PFSK-1 (cell line): Measurements from ENCODE around the gene SLC7A6OS.

ENCODE experiments used
- POLR2AphosphoS5 ChIP-seq: IDR thresholded peaks from 2 replicates; pipeline ENCODE4 v1.6.1; 2012; ENCODE audit warnings: low read depth, mild to moderate bottlenecking, control low read depth, low read length, moderate library complexity
- REST ChIP-seq, 2 experiments: IDR thresholded peaks; 2 replicates each; pipeline versions ENCODE4 v1.6.1 to v1.8.0; 2011 to 2012; ENCODE audit warnings: low read depth in 2 of 2, low read length in 2 of 2, control low read depth in 1 of 2, inconsistent platforms in 1 of 2, mild to moderate bottlenecking in 1 of 2, moderate library complexity in 1 of 2; ENCODE audit not compliant: insufficient read depth in 1 of 2
- SIN3A ChIP-seq: IDR thresholded peaks from 2 replicates; pipeline ENCODE4 v1.6.1; 2012; ENCODE audit warnings: mild to moderate bottlenecking, low read length, moderate library complexity, borderline replicate concordance; ENCODE audit not compliant: insufficient read depth
- TAF1 ChIP-seq: IDR thresholded peaks from 2 replicates; pipeline ENCODE4 v1.6.1; 2012; ENCODE audit warnings: low read length, control low read depth, borderline replicate concordance; ENCODE audit not compliant: insufficient read depth

GRCh38 chr16:68288252-68288650, 22.5 kb downstream of the SLC7A6OS start:
- no peak for TF ChIP-seq SIN3A
- TF ChIP-seq POLR2AphosphoS5 = no peak
- TF ChIP-seq REST (IDR thresholded peaks at IDR 0.05; ENCODE audit: insufficient read depth in 1 of 2, low read depth in 2 of 2, low read length in 2 of 2) = no peak
- no peak for TF ChIP-seq TAF1
